Measurements from ENCODE around the gene MYL10. TPM values are rescaled to one million over a fixed set of nuclear protein-coding genes. Genes with fewer than 3 reads are reported as not detected.
A peak's percentile ranks its signal among the peaks of the same experiment; 100 is the strongest.

MYL10 gene
- total RNA-seq, 2 experiments from 2014 or later = not detected

GRCh38 chr7:101576998-101577397, 52.1 kb downstream of the MYL10 start:
- peaks cover 4% of the 10 kb centered on the region for H3K9me3 Mint-ChIP-seq (ENCODE audit: low read depth)
- no peaks in the 10 kb centered on the region for H3K4me1 Mint-ChIP-seq
- ChIA-PET CTCF (no interaction called here), POLR2A (interaction anchor here (0.7 kb wide), 1 partner anchor 339 kb away, joined by 3 read pairs; no protein-coding TSS in a partner anchor)
- ATAC-seq (no peak), DNase-seq (no peak)
- no peaks in the 10 kb centered on the region for H3K36me3 Mint-ChIP-seq (ENCODE audit: low read depth)
- H3K4me3 Mint-ChIP-seq = no peak overlapping the region
- intact Hi-C loops (cut with DNase I, micrococcal nuclease) = no loop called here
- H3K27ac Mint-ChIP-seq = no peak overlapping the region
- H3K27me3 Mint-ChIP-seq = peaks cover 11% of the 10 kb centered on the region

GRCh38 chr7:101575721-101576120, 53.4 kb downstream of the MYL10 start:
- H3K36me3 Mint-ChIP-seq (ENCODE audit: low read depth) = no peaks in the 10 kb centered on the region
- intact Hi-C loops (cut with DNase I, micrococcal nuclease) = no loop called here
- no peak for DNase-seq
- CTCF ChIA-PET = interaction anchor here (1.0 kb wide), 1 partner anchor 9 kb away, joined by 4 read pairs; no protein-coding TSS in a partner anchor
- H3K9me3 Mint-ChIP-seq (ENCODE audit: low read depth) = peaks cover 6% of the 10 kb centered on the region
- H3K27ac Mint-ChIP-seq = no peak overlapping the region
- H3K27me3 Mint-ChIP-seq = peaks cover 13% of the 10 kb centered on the region
- H3K4me3 Mint-ChIP-seq = no peak overlapping the region
- no peak for ATAC-seq
- POLR2A ChIA-PET = no interaction called here
- H3K4me1 Mint-ChIP-seq = no peaks in the 10 kb centered on the region

- DNase-seq (no peak), ATAC-seq (no peak)
- intact Hi-C loops (cut with DNase I, micrococcal nuclease) = no loop called here
- ChIA-PET POLR2A (no interaction called here), CTCF (interaction anchor here (0.7 to 1.0 kb wide), 2 partner anchors 9 to 645 kb away, joined by 3 to 4 read pairs; no protein-coding TSS in a partner anchor)
- H3K4me3 Mint-ChIP-seq = no peak overlapping the region
- no peaks in the 10 kb centered on the region for H3K4me1 Mint-ChIP-seq
- peaks cover 13% of the 10 kb centered on the region for H3K27me3 Mint-ChIP-seq
- H3K36me3 Mint-ChIP-seq (ENCODE audit: low read depth) = no peaks in the 10 kb centered on the region
- H3K9me3 Mint-ChIP-seq (ENCODE audit: low read depth) = peaks cover 8% of the 10 kb centered on the region
- no peak overlapping the region for H3K27ac Mint-ChIP-seq
These were observed 53.9 kb downstream of the MYL10 start for GRCh38 chr7:101575168-101575567.

- Mint-ChIP-seq H3K4me3 (no peak overlapping the region), H3K36me3 (ENCODE audit: low read depth) (no peaks in the 10 kb centered on the region), H3K27ac (no peak overlapping the region), H3K27me3 (peaks cover 20% of the 10 kb centered on the region), H3K9me3 (ENCODE audit: low read depth) (peaks cover 10% of the 10 kb centered on the region), H3K4me1 (no peaks in the 10 kb centered on the region)
- ATAC-seq = no peak
- intact Hi-C loops (cut with DNase I, micrococcal nuclease) = no loop called here
- CTCF ChIA-PET = interaction anchor here (0.8 to 2.0 kb wide), 2 partner anchors 11 to 31 kb away, joined by 3 to 6 read pairs; no protein-coding TSS in a partner anchor
- no peak for DNase-seq
- POLR2A ChIA-PET = no interaction called here
These were observed 56.9 kb downstream of the MYL10 start for GRCh38 chr7:101572156-101572555.

GRCh38 chr7:101567230-101567629, 61.9 kb downstream of the MYL10 start:
- ChIA-PET CTCF (interaction anchor here (0.5 to 1.5 kb wide), 2 partner anchors 8 to 596 kb away, joined by 3 to 4 read pairs; no protein-coding TSS in a partner anchor), POLR2A (no interaction called here)
- no peaks in the 10 kb centered on the region for H3K36me3 Mint-ChIP-seq (ENCODE audit: low read depth)
- ATAC-seq (no peak), DNase-seq (no peak)
- H3K9me3 Mint-ChIP-seq (ENCODE audit: low read depth) = peaks cover 8% of the 10 kb centered on the region
- H3K4me3 Mint-ChIP-seq = no peak overlapping the region
- H3K27ac Mint-ChIP-seq = no peak overlapping the region
- intact Hi-C loops (cut with DNase I, micrococcal nuclease) = no loop called here
- peaks cover 14% of the 10 kb centered on the region for H3K27me3 Mint-ChIP-seq
- peaks cover 2% of the 10 kb centered on the region for H3K4me1 Mint-ChIP-seq

- peaks cover 4% of the 10 kb centered on the region for H3K9me3 Mint-ChIP-seq (ENCODE audit: low read depth)
- DNase-seq = no peak
- CTCF ChIA-PET = interaction anchor here (0.6 to 1.5 kb wide), 2 partner anchors 10 to 17 kb away, joined by 3 to 4 read pairs; no protein-coding TSS in a partner anchor
- H3K36me3 Mint-ChIP-seq (ENCODE audit: low read depth) = no peaks in the 10 kb centered on the region
- no peak for ATAC-seq
- POLR2A ChIA-PET = no interaction called here
- H3K27me3 Mint-ChIP-seq = peaks cover 12% of the 10 kb centered on the region
- peaks cover 2% of the 10 kb centered on the region for H3K4me1 Mint-ChIP-seq
- H3K27ac Mint-ChIP-seq = no peak overlapping the region
- H3K4me3 Mint-ChIP-seq = no peak overlapping the region
- intact Hi-C loops (cut with DNase I, micrococcal nuclease) = no loop called here
These were observed 63.4 kb downstream of the MYL10 start for GRCh38 chr7:101565601-101566209.

- Mint-ChIP-seq H3K9me3 (ENCODE audit: low read depth) (peaks cover 2% of the 10 kb centered on the region), H3K4me3 (no peak overlapping the region), H3K4me1 (peaks cover 2% of the 10 kb centered on the region), H3K27me3 (peaks cover 12% of the 10 kb centered on the region), H3K36me3 (ENCODE audit: low read depth) (no peaks in the 10 kb centered on the region), H3K27ac (no peak overlapping the region)
- DNase-seq = peak; percentile 14
- ChIA-PET CTCF (no interaction called here), POLR2A (no interaction called here)
- ATAC-seq = no peak
- intact Hi-C loops (cut with DNase I, micrococcal nuclease) = no loop called here
These were observed 64.3 kb downstream of the MYL10 start for GRCh38 chr7:101564778-101565211.

GRCh38 chr7:101563943-101564777, 64.9 kb downstream of the MYL10 start:
- intact Hi-C loops (cut with DNase I, micrococcal nuclease) = no loop called here
- Mint-ChIP-seq H3K4me3 (no peak overlapping the region), H3K36me3 (ENCODE audit: low read depth) (no peaks in the 10 kb centered on the region), H3K9me3 (ENCODE audit: low read depth) (peaks cover 2% of the 10 kb centered on the region), H3K27me3 (peaks cover 12% of the 10 kb centered on the region), H3K27ac (no peak overlapping the region), H3K4me1 (peaks cover 2% of the 10 kb centered on the region)
- ChIA-PET POLR2A (no interaction called here), CTCF (no interaction called here)
- ATAC-seq (no peak), DNase-seq (no peak)

Other genes starting within 250 kb of the MYL10 start
- 10 to 100 TPM; 21.6 to 23.5 TPM for gene CUX1, start 188.3 kb upstream of the MYL10 start, total RNA-seq

All from activated CD4-positive, alpha-beta T cell treated with anti-CD3 and anti-CD28 coated beads for 36 hours (primary cell).